ENCODE results near the gene CCSER2.

CCSER2 gene

DNA sequence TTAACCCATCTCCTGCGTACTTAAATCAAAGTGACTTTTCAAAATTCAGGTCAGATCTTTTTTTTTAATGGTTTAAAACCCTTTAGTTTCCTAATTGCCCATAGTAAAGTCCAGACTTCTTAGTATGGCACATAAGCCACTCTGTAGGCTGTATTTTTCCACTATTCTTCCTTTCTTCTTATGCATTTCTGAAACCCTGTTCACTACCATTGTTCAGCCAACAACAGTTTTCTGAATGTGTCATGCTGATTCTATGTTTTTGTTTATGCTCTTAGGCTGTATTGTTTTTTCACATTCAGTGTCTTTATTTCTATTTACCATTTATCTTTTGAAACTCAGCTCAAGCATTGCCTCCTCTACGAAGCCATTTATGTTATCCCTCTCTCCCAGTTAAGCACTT lies 26.7 kb downstream of the CCSER2 start:
- TF ChIP-seq ZC3H10 (CRISPR knock-in tag; IDR thresholded peaks at IDR 0.05) (no peak), ZNF8 (CRISPR knock-in tag; IDR thresholded peaks at IDR 0.05) (no peak), SNAI2 (CRISPR knock-in tag; IDR thresholded peaks at IDR 0.05) (no peak), TCF4 (CRISPR knock-in tag; IDR thresholded peaks at IDR 0.05; ENCODE audit: borderline replicate concordance) (no peak), CSDC2 (CRISPR knock-in tag; IDR thresholded peaks at IDR 0.05) (no peak), ESRRG (CRISPR knock-in tag; IDR thresholded peaks at IDR 0.05) (no peak), ZFP30 (CRISPR knock-in tag; IDR thresholded peaks at IDR 0.05) (no peak), ZFP3 (CRISPR knock-in tag; IDR thresholded peaks at IDR 0.05) (no peak), TOX (CRISPR knock-in tag; IDR thresholded peaks at IDR 0.05; ENCODE audit: borderline replicate concordance) (no peak), GLIS3 (CRISPR knock-in tag; IDR thresholded peaks at IDR 0.05) (no peak)
- TF ChIP-seq, protein P1, sequence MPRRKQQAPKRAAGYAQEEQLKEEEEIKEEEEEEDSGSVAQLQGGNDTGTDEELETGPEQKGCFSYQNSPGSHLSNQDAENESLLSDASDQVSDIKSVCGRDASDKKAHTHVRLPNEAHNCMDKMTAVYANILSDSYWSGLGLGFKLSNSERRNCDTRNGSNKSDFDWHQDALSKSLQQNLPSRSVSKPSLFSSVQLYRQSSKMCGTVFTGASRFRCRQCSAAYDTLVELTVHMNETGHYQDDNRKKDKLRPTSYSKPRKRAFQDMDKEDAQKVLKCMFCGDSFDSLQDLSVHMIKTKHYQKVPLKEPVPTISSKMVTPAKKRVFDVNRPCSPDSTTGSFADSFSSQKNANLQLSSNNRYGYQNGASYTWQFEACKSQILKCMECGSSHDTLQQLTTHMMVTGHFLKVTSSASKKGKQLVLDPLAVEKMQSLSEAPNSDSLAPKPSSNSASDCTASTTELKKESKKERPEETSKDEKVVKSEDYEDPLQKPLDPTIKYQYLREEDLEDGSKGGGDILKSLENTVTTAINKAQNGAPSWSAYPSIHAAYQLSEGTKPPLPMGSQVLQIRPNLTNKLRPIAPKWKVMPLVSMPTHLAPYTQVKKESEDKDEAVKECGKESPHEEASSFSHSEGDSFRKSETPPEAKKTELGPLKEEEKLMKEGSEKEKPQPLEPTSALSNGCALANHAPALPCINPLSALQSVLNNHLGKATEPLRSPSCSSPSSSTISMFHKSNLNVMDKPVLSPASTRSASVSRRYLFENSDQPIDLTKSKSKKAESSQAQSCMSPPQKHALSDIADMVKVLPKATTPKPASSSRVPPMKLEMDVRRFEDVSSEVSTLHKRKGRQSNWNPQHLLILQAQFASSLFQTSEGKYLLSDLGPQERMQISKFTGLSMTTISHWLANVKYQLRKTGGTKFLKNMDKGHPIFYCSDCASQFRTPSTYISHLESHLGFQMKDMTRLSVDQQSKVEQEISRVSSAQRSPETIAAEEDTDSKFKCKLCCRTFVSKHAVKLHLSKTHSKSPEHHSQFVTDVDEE (CRISPR knock-in tag; IDR thresholded peaks at IDR 0.05): no peak
- TF ChIP-seq, protein P2, sequence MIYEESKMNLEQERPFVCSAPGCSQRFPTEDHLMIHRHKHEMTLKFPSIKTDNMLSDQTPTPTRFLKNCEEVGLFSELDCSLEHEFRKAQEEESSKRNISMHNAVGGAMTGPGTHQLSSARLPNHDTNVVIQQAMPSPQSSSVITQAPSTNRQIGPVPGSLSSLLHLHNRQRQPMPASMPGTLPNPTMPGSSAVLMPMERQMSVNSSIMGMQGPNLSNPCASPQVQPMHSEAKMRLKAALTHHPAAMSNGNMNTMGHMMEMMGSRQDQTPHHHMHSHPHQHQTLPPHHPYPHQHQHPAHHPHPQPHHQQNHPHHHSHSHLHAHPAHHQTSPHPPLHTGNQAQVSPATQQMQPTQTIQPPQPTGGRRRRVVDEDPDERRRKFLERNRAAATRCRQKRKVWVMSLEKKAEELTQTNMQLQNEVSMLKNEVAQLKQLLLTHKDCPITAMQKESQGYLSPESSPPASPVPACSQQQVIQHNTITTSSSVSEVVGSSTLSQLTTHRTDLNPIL (CRISPR knock-in tag; IDR thresholded peaks at IDR 0.05; ENCODE audit: low read depth): no peak
- TF ChIP-seq, protein P3, sequence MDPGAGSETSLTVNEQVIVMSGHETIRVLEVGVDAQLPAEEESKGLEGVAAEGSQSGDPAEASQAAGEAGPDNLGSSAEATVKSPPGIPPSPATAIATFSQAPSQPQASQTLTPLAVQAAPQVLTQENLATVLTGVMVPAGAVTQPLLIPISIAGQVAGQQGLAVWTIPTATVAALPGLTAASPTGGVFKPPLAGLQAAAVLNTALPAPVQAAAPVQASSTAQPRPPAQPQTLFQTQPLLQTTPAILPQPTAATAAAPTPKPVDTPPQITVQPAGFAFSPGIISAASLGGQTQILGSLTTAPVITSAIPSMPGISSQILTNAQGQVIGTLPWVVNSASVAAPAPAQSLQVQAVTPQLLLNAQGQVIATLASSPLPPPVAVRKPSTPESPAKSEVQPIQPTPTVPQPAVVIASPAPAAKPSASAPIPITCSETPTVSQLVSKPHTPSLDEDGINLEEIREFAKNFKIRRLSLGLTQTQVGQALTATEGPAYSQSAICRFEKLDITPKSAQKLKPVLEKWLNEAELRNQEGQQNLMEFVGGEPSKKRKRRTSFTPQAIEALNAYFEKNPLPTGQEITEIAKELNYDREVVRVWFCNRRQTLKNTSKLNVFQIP (CRISPR knock-in tag; IDR thresholded peaks at IDR 0.05; ENCODE audit: borderline replicate concordance, low read depth): no peak
- no peak for ATAC-seq

DNA sequence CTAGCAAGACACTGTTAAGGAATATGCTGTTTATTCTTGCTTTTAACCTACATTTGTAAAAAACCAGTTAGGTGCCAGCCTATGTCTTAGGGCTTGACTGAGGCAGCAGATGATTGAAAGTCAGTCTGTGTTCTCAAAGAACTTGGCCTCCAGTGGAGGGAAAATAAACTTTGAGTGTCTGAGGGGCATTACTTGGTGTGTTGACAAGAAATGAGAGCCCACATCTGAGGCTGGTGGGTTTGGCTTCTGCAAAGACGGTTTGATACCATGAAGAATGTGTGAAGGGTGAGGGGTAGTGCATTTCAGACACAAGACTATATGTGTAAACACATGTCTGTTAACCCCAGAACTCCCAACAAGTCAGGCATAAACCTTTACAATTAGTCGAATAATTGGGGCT lies 28.5 kb downstream of the CCSER2 start:
- TF ChIP-seq PPARA (CRISPR knock-in tag; IDR thresholded peaks at IDR 0.05; ENCODE audit: borderline replicate concordance) (no peak), ZNF70 (CRISPR knock-in tag; IDR thresholded peaks at IDR 0.05) (no peak), TCF4 (CRISPR knock-in tag; IDR thresholded peaks at IDR 0.05; ENCODE audit: borderline replicate concordance) (no peak), ZNF8 (CRISPR knock-in tag; IDR thresholded peaks at IDR 0.05) (no peak), OSR1 (CRISPR knock-in tag; IDR thresholded peaks at IDR 0.05) (no peak), ZC3H10 (CRISPR knock-in tag; IDR thresholded peaks at IDR 0.05) (no peak), ZFP3 (CRISPR knock-in tag; IDR thresholded peaks at IDR 0.05) (no peak), ZNF565 (CRISPR knock-in tag; conservative IDR thresholded peaks at IDR 0.05; ENCODE audit: low read depth) (no peak), TOX (CRISPR knock-in tag; IDR thresholded peaks at IDR 0.05; ENCODE audit: borderline replicate concordance) (no peak), SNAI2 (CRISPR knock-in tag; IDR thresholded peaks at IDR 0.05) (no peak), BACH2 (CRISPR knock-in tag; IDR thresholded peaks at IDR 0.05; ENCODE audit: borderline replicate concordance) (no peak)
- TF ChIP-seq, protein P1 (CRISPR knock-in tag; IDR thresholded peaks at IDR 0.05): no peak
- TF ChIP-seq, protein P4, sequence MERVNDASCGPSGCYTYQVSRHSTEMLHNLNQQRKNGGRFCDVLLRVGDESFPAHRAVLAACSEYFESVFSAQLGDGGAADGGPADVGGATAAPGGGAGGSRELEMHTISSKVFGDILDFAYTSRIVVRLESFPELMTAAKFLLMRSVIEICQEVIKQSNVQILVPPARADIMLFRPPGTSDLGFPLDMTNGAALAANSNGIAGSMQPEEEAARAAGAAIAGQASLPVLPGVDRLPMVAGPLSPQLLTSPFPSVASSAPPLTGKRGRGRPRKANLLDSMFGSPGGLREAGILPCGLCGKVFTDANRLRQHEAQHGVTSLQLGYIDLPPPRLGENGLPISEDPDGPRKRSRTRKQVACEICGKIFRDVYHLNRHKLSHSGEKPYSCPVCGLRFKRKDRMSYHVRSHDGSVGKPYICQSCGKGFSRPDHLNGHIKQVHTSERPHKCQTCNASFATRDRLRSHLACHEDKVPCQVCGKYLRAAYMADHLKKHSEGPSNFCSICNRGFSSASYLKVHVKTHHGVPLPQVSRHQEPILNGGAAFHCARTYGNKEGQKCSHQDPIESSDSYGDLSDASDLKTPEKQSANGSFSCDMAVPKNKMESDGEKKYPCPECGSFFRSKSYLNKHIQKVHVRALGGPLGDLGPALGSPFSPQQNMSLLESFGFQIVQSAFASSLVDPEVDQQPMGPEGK (CRISPR knock-in tag; IDR thresholded peaks at IDR 0.05; ENCODE audit: borderline replicate concordance): no peak
- TF ChIP-seq, protein P3 (CRISPR knock-in tag; IDR thresholded peaks at IDR 0.05; ENCODE audit: borderline replicate concordance, low read depth): no peak
- no peak for ATAC-seq

Measured in SK-N-SH treated with all-trans-retinoic acid at 6 μM for 48 hours (cell line).